ENCODE measurements around the gene MED31.

DNA sequence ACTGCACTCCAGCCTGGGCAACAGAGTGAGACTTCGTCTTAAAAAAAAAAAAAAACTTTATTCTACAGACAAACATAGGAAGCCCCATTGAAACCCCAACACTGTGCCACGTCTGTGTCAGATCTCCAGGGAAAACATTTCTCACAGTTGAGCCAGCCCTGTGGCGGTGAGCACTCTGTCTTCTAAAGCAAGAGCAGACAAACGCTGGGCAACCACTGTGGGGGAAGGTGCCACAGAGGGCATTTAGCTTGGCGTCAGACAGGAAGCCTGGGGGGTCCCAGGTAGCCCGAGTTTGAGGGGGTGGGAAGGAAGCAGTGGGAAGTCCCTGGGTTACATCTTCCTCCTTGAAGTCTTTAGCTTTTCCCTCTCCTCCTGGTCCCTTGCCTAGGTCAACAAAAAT, 16.1 kb upstream of the MED31 start:
- TF ChIP-seq, protein P1, sequence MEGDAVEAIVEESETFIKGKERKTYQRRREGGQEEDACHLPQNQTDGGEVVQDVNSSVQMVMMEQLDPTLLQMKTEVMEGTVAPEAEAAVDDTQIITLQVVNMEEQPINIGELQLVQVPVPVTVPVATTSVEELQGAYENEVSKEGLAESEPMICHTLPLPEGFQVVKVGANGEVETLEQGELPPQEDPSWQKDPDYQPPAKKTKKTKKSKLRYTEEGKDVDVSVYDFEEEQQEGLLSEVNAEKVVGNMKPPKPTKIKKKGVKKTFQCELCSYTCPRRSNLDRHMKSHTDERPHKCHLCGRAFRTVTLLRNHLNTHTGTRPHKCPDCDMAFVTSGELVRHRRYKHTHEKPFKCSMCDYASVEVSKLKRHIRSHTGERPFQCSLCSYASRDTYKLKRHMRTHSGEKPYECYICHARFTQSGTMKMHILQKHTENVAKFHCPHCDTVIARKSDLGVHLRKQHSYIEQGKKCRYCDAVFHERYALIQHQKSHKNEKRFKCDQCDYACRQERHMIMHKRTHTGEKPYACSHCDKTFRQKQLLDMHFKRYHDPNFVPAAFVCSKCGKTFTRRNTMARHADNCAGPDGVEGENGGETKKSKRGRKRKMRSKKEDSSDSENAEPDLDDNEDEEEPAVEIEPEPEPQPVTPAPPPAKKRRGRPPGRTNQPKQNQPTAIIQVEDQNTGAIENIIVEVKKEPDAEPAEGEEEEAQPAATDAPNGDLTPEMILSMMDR (conservative IDR thresholded peaks at IDR 0.05), result no peak
- no peak for TF ChIP-seq EZH2 (IDR thresholded peaks at IDR 0.05; ENCODE audit: low read depth)

Data from PC-9 (cell line).